Adrenal gland (tissue), 5 donors: ENCODE measurements around the gene CYSTM1.

Experiments used
- CTCF ChIP-seq, 6 experiments: fragments of 450-650 bp in 4 of 6; fragments of 200-600 bp in 2 of 6; sonication (generic) in 1 of 6; IDR thresholded peaks; 1 replicate in 5 of 6; 2 replicates in 1 of 6; pipeline versions ENCODE4 v1.5.1 to v1.8.0; 2016 to 2021; ENCODE audit warnings: antibody characterized with exemption in 6 of 6, mild to moderate bottlenecking in 2 of 6, moderate library complexity in 1 of 6
- POLR2A ChIP-seq, 2 donors: fragments of 450-650 bp; IDR thresholded peaks; one replicate each; pipeline ENCODE4 v1.6.1; 2017; ENCODE audit warnings: antibody characterized with exemption in 2 of 2, mild to moderate bottlenecking in 2 of 2, moderate library complexity in 1 of 2
- donor health status: DM: no; HTN: no; CAD: no.

GRCh38 chr5:140265845-140266244, 90.9 kb downstream of the CYSTM1 start:
- no peak for TF ChIP-seq CTCF (IDR thresholded peaks at IDR 0.05)
- TF ChIP-seq POLR2A (IDR thresholded peaks at IDR 0.05) = no peak
